ENCODE measurements around the gene CD163. TPM values are rescaled to one million over a fixed set of nuclear protein-coding genes. Genes with fewer than 3 reads are reported as not detected.
"Not testable (repeated sequence)": the region's sequence is repeated elsewhere in the genome, so short reads cannot be mapped to it uniquely, and the experiment has no call there.

The CD163 gene
- polyA plus RNA-seq, 3 donors = 8.4 to 12.6 (median 9.7) TPM

- DNase-seq = no peak
Measured at GRCh38 chr12:7459973-7460372, 43.6 kb downstream of the CD163 start.

DNA sequence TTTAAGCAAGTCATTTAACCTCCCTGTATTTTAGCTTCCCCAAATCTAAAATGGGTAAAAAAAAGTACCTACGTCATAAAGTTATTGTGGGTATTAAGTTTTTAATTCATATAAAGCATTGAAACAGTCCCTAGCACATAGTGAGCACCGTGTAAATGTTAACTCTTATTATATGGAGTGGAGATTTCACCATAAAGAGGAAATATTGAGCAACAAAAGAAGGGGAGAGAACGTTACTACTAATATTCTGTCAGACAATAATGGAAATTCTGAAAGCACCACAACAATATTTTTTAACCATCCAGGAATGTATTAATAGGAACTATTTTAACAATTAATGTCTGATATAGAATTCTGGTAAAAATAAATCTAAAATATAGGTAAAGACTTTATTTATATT, 51.8 kb downstream of the CD163 start:
- no peak for DNase-seq

DNA sequence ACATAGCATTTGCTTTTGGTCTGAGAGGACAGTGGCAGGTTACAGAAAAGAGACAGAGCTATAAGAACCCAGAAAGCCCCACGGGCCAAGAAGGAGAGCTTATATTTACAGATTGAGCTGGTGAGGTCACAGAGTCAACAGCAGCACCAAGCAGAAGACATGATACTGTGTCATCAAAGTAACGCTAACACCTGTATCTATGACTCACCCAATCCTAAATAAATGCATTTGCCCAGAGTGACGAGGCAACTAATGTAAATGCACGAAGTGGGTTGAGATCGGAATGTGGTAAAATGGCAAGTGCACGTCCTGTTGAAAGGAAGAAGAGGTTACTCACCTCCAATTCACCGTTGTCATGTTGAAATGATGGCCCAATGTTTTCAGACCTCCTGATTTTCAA, 52.9 kb downstream of the CD163 start:
- DNase-seq = no peak

DNA sequence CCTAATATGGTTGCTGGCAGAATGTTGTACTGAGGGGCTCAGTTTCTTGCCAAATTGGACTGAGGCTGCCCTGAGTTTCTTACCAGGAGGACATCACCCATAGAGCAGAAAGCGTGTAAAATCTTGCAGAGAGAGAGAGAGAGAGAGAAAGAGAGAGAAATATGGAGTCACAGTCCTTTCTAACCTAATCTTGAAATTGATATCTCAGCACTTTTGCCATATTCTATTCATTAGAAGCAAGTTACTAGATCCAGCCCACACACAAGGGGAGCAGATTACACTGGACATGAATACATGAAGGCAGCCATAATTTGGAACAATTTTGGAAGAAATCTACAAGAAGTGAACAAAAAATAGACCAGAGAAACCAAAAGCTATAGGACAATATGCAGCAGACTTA, 55.5 kb downstream of the CD163 start:
- DNase-seq = no peak

DNA sequence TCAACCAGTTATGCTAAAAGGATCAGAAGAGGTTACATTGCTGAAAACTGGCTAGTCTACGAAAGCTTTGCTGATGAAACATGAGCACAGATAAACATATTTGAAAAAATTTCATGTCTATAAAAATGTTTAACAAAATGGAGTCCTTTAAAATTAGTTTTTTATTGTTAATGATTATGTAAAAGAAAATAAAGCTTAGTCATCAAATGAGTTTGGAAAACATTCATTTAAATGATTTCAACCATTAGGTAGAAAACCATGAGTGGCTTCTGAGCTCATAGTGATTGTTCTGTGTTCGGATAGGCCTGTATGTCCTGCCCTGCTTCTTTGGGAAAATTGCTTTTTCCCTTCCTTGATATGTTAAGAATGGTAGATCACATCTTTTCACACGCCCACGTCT, 59.0 kb downstream of the CD163 start:
- DNase-seq = no peak

DNA sequence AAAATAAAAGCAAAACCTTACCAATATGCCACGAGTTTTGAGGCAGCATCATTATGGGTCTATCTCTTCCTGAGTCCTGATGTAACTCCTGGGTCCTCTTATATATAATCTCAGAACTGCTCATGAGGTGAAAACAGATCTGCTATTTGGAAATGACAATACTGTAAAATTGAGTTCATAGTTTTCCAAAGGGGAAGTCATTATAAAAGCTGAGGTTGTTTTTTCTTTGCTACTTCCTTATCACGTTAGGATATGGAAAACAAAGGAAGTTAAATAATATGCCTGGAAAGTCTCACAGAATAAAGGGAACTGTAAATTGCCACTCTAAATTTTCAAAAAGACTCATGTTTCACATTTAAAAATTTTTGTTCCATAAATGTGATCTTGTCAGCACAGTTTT, 59.5 kb downstream of the CD163 start, which contains the start of gene CD163L1:
Gene CD163L1, minus strand, starts transcription at position 78 of the 400 bp plus-strand sequence. Its CDS starts 26 bp downstream, at position 52.
- DNase-seq = no peak

DNA sequence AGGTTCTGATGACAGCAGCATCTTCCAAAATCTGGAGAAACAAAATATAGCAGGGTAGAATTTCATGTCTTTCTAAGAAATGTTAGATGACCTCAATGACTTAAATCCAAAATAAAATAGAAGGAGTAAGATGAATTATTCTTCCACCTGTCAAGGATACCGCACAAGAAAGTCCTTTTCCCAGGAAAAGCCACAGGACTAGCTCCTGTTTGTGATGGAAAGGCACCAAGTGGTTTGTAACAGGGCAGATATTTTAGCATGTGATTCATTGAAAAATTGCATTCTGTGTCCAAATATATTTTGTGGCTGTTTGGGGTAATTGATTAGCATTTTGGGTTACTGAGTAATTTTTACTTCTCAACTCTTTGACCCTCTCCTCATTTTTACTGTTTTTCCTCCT, 62.4 kb downstream of the CD163 start:
- DNase-seq = no peak

DNA sequence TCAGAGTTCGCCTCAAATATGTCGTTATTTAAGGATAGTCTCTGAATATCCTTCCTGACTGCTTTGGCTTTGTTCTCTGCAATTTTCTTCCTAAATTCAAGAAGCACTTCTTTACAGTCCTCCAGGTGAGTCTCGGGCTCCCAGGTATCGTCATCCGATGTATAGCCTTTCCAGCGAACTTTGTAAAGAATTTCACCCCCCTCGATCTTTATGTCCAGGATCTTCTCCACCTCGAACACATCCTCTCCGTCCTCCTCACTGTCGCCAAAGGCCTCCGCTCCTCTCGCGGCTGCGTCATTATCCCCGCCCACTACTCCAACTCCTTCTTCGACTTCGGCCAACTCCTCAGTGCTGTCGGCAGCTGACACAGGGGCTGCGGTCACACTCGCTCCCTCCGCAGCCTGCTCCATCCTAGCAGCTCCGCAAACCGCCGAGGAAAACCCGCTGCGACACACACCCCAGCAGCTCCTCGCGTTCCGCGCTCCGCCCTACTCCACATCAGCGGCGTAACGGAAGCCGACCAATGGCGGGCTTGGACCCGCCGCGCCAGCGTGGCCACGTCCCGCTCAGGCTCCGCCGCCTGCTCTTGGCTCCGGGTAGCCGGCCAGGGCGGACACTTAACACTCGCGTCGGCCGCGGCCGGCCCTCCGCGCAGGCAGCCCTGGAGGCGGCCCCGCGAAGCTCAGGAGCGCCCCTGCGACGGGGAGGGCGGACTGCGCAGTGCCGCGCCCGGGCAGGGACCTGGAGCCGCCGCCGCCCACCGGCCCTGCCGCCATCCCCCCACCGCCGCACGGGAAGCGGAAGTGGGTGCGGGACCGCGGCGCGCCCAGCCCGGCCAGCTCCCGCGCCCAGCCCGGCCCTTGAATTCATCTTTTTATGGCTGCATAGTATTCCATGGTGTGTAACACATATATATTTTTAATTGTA, 63.7 kb downstream of the CD163 start:
- DNase-seq = peak; percentile 35

DNA sequence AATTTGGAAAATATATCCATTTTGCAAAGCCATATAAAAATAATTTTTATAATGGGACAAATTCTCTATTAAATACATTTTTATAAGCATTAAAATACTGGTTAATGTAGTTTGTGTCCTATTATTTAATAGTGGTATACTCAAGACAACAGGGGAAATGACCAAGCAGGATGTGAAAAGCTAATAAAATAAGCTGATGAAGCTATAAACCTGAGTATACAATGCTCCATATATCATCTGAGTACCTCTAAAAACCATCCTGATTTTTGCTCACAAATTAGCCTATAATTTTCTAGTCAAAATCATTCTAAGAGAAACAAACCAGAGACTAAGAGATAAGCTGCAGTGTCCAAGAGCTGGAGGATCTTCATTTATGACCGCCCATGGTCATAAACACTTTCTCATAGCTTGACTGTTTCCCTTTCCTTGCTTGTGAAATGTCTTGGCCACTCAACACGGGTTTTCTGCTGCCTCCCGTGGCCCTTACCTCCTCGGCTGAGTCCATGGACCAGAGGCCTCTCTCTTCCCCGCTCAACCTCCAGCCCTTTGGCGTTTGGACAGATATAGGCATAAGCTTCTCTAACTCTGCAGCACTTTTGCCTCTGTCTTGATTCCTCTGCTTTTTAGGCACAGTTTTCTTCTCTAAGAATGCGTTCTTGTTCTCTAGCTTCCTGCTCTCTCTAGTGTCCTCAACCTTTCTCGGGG, 65.1 kb downstream of the CD163 start:
- not testable (repeated sequence) for DNase-seq

DNA sequence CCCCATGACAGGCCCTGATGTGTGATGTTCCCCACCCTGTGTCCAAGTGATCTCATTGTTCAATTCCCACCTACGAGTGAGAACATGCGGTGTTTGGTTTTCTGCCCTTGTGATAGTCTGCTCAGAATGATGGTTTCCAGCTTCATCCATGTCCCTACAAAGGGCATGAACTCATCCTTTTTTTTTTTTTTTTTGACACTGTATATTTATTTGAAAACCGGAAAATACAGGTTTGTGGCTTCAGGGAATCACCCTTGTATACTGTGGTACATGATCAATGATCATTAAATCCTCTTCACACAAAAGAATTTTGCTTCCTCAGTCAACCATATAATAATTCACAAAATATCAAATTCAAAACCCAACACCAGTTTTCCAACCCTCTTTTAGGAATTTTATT, 66.1 kb downstream of the CD163 start:
- not testable (repeated sequence) for DNase-seq

- no peak for DNase-seq
Measured at GRCh38 chr12:7434670-7435069, 68.9 kb downstream of the CD163 start.

- no peak for DNase-seq
Measured at GRCh38 chr12:7433276-7433822, 70.2 kb downstream of the CD163 start.

DNA sequence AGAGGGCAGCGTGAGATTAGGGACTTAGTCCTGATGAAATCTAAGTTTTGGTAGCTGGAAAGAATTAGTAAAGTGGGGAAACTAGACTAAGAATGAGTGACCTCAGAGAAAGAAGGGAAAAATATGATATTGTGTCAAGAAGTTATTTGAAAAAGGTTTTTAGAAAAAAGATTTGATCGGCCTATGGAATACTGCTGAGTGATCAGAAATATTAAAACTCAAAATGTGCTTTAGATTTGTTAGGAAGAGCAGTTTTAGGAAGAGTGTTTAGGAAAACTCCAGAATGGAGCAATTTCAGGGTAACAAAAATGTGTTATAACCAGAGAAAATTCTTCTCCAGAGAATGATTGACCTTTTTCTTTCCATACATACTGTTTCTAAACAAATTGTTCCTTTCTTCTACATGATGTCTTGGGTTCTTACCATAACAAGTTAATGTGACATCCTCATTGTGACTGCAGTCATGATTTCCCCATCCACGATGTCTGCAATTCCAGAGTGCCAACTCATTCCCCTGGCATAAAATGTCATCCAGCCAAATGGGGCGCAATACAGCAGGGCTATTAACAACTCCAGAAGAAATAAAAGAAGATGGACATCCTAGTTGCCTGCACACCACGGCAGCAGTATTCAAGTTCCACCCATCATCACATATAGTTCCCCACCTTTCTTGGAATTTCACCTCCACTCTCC, 71.4 kb downstream of the CD163 start:
- no peak for DNase-seq

Other genes starting within 250 kb of the CD163 start
- gene ACSM4, start 199.7 kb downstream of the CD163 start, polyA plus RNA-seq (ENCODE audit: insufficient read length in 3 of 3) = not detected
- gene CD163L1, start 59.6 kb downstream of the CD163 start, polyA plus RNA-seq (ENCODE audit: insufficient read length in 3 of 3) = 1 to 10 TPM; 1.3 to 2.3 (median 2.3) TPM
- not detected for gene APOBEC1, start 162.1 kb upstream of the CD163 start, polyA plus RNA-seq (ENCODE audit: insufficient read length in 3 of 3)
- gene GDF3, start 192.0 kb upstream of the CD163 start, polyA plus RNA-seq (ENCODE audit: insufficient read length in 3 of 3) = under 1 TPM in 2 of 3 donors, not detected in 1; 0.47 to 0.49 TPM
- gene DPPA3, start 207.7 kb upstream of the CD163 start, polyA plus RNA-seq (ENCODE audit: insufficient read length in 3 of 3) = not detected
- not detected for gene CLEC4C, start 243.6 kb upstream of the CD163 start, polyA plus RNA-seq (ENCODE audit: insufficient read length in 3 of 3)